ENCODE results near the gene NLRP10.

Gene NLRP10

GRCh38 chr11:8008212-8008611 is 43.0 kb upstream of the NLRP10 start:
- TF ChIP-seq MAX (IDR thresholded peaks at IDR 0.05) (0 out of 2 replicates have a peak, but pooled peaks have one; percentile 18), TAF1 (IDR thresholded peaks at IDR 0.05; ENCODE audit: low read depth) (no peak), REST (IDR thresholded peaks at IDR 0.05; ENCODE audit: low read depth) (peak; percentile 81)

GRCh38 chr11:8006349-8006977 is 41.2 kb upstream of the NLRP10 start:
- TF ChIP-seq RAD21 (IDR thresholded peaks at IDR 0.05; ENCODE audit: low read depth) = peak; percentile 93
- TF ChIP-seq EP300 (IDR thresholded peaks at IDR 0.05; ENCODE audit: borderline replicate concordance) = no peak

GRCh38 chr11:8005556-8005955 is 40.3 kb upstream of the NLRP10 start:
- TF ChIP-seq EP300 (IDR thresholded peaks at IDR 0.05; ENCODE audit: borderline replicate concordance) = no peak
- no peak for TF ChIP-seq TAF1 (IDR thresholded peaks at IDR 0.05; ENCODE audit: low read depth)

GRCh38 chr11:8004008-8004407 is 38.8 kb upstream of the NLRP10 start:
- TF ChIP-seq FOXM1 (IDR thresholded peaks at IDR 0.05; ENCODE audit: borderline replicate concordance, low read depth) = no peak
- TF ChIP-seq USF1 (IDR thresholded peaks at IDR 0.05) = no peak
- no peak for TF ChIP-seq CEBPB (IDR thresholded peaks at IDR 0.05)
- no peak for TF ChIP-seq ZBTB7A (IDR thresholded peaks at IDR 0.05; ENCODE audit: low read depth)
- no peak for TF ChIP-seq EP300 (IDR thresholded peaks at IDR 0.05; ENCODE audit: borderline replicate concordance)
- TF ChIP-seq NFIC (IDR thresholded peaks at IDR 0.05) = no peak
- no peak for TF ChIP-seq EGR1 (IDR thresholded peaks at IDR 0.05)
- TF ChIP-seq YY1 (IDR thresholded peaks at IDR 0.05; ENCODE audit: low read depth) = no peak
- TF ChIP-seq MAX (IDR thresholded peaks at IDR 0.05) = no peak
- no peak for TF ChIP-seq TAF1 (IDR thresholded peaks at IDR 0.05; ENCODE audit: low read depth)
- TF ChIP-seq TCF12 (IDR thresholded peaks at IDR 0.05; ENCODE audit: low read depth) = no peak
- no peak for TF ChIP-seq CREB1 (IDR thresholded peaks at IDR 0.05; ENCODE audit: low read depth)
- TF ChIP-seq RAD21 (IDR thresholded peaks at IDR 0.05; ENCODE audit: low read depth) = no peak
- no peak for TF ChIP-seq REST (IDR thresholded peaks at IDR 0.05; ENCODE audit: low read depth)
- no peak for TF ChIP-seq TEAD4 (IDR thresholded peaks at IDR 0.05)

- TF ChIP-seq CREB1 (IDR thresholded peaks at IDR 0.05; ENCODE audit: low read depth) = no peak
- no peak for TF ChIP-seq TAF1 (IDR thresholded peaks at IDR 0.05; ENCODE audit: low read depth)
- TF ChIP-seq TCF12 (IDR thresholded peaks at IDR 0.05; ENCODE audit: low read depth) = no peak
- TF ChIP-seq EGR1 (IDR thresholded peaks at IDR 0.05) = no peak
- no peak for TF ChIP-seq CEBPB (IDR thresholded peaks at IDR 0.05)
- no peak for TF ChIP-seq YY1 (IDR thresholded peaks at IDR 0.05; ENCODE audit: low read depth)
- TF ChIP-seq REST (IDR thresholded peaks at IDR 0.05; ENCODE audit: low read depth) = no peak
- TF ChIP-seq TEAD4 (IDR thresholded peaks at IDR 0.05) = no peak
- TF ChIP-seq FOXM1 (IDR thresholded peaks at IDR 0.05; ENCODE audit: borderline replicate concordance, low read depth) = no peak
- no peak for TF ChIP-seq NFIC (IDR thresholded peaks at IDR 0.05)
- no peak for TF ChIP-seq ZBTB7A (IDR thresholded peaks at IDR 0.05; ENCODE audit: low read depth)
- no peak for TF ChIP-seq EP300 (IDR thresholded peaks at IDR 0.05; ENCODE audit: borderline replicate concordance)
- TF ChIP-seq RAD21 (IDR thresholded peaks at IDR 0.05; ENCODE audit: low read depth) = no peak
Measured at GRCh38 chr11:8003187-8003586, 37.9 kb upstream of the NLRP10 start.

Data from Ishikawa (cell line).